Activated T-cell treated with anti-CD3 and anti-CD28 coated beads, Interleukin-2, amount 50 U/mL, for 72 hours (primary cell): ENCODE measurements around the gene PLEKHS1. TPM values are rescaled to one million over a fixed set of nuclear protein-coding genes. Genes with fewer than 3 reads are reported as not detected.
"Not testable (repeated sequence)": the region's sequence is repeated elsewhere in the genome, so short reads cannot be mapped to it uniquely, and the experiment has no call there.

ENCODE experiments used
- ATAC-seq, 2 donors: fragments of 150-1000 bp; cut with Tn5 transposase; replicated peaks in 1 of 2; 2 replicates each; pipeline ENCODE4 v1.10.0; 2021; ENCODE audit warnings: moderate library complexity in 2 of 2, mild to moderate bottlenecking in 1 of 2
- DNase-seq, 2 donors: peaks; one replicate each; pipeline ENCODE4 v3.0.0; 2021 to 2022; ENCODE audit warnings: mixed read lengths in 1 of 2
- H3K27ac Mint-ChIP-seq: one replicate; pipeline ENCODE4 v1.8.0; 2022; ENCODE audit warnings: mild to moderate bottlenecking, moderate library complexity, mixed read lengths
- H3K27me3 Mint-ChIP-seq: one replicate; pipeline ENCODE4 v1.8.0; 2022; ENCODE audit warnings: low read depth, mixed read lengths
- H3K36me3 Mint-ChIP-seq, 2 donors: one replicate each; pipeline ENCODE4 v1.8.0; 2022; ENCODE audit warnings: mixed read lengths in 2 of 2, mild to moderate bottlenecking in 1 of 2; ENCODE audit not compliant: insufficient read depth in 2 of 2
- H3K4me1 Mint-ChIP-seq: one replicate; pipeline ENCODE4 v1.8.0; 2022; ENCODE audit warnings: low read depth, mixed read lengths
- H3K4me3 Mint-ChIP-seq, 2 donors: one replicate each; pipeline ENCODE4 v1.8.0; 2022; ENCODE audit warnings: mild to moderate bottlenecking in 2 of 2, mixed read lengths in 2 of 2, moderate library complexity in 2 of 2
- H3K9me3 Mint-ChIP-seq, 2 donors: one replicate each; pipeline ENCODE4 v1.8.0; 2022; ENCODE audit warnings: mixed read lengths in 2 of 2
- total RNA-seq, 2 donors: library from RNA; stranded (reverse); gene quantifications; one replicate each; pipeline ENCODE4 v1.2.3, GENCODE V29; 2022

The PLEKHS1 gene
- total RNA-seq, 2 donors from 2014 or later: not detected

- ATAC-seq: no peak
- H3K27me3 Mint-ChIP-seq: peaks cover 6% of the 10 kb centered on the region
- H3K4me3 Mint-ChIP-seq: no peak overlapping the region
- DNase-seq: no peak
- H3K4me1 Mint-ChIP-seq: no peaks in the 10 kb centered on the region
- H3K27ac Mint-ChIP-seq: no peak overlapping the region
- H3K9me3 Mint-ChIP-seq: no peaks in the 10 kb centered on the region
- H3K36me3 Mint-ChIP-seq: no peaks in the 10 kb centered on the region
These were observed 29.3 kb downstream of the PLEKHS1 start for GRCh38 chr10:113780681-113781250.

DNA sequence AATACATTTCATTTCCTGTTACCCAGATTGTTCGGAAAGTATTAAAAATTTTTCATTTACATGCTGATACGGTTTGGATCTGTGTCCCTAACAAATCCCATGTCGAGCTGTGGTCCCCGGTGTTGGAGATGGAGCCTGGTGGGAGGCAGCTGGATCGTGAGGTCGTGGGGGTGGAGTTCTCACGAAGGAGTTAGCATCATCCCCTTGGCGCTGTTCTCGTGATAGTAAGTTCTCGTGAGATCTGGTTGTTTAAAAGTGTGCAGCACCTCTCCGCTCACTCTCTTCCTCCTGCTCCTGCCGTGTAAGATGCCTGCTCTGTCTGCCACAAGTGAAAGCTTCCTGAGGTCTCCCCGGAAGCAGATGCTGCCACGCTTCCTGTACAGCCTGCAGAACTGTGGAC, 30.9 kb downstream of the PLEKHS1 start:
- H3K9me3 Mint-ChIP-seq: no peaks in the 10 kb centered on the region
- ATAC-seq (no peak), DNase-seq (no peak)
- no peaks in the 10 kb centered on the region for H3K4me1 Mint-ChIP-seq
- H3K4me3 Mint-ChIP-seq: no peak overlapping the region
- H3K27me3 Mint-ChIP-seq: peaks cover 6% of the 10 kb centered on the region
- no peak overlapping the region for H3K27ac Mint-ChIP-seq
- no peaks in the 10 kb centered on the region for H3K36me3 Mint-ChIP-seq

- ATAC-seq (no peak), DNase-seq (no peak)
- Mint-ChIP-seq H3K4me3 (no peak overlapping the region), H3K27ac (no peak overlapping the region), H3K36me3 (no peaks in the 10 kb centered on the region), H3K4me1 (no peaks in the 10 kb centered on the region), H3K9me3 (no peaks in the 10 kb centered on the region), H3K27me3 (peaks cover 12% of the 10 kb centered on the region)
These were observed 31.7 kb downstream of the PLEKHS1 start for GRCh38 chr10:113782986-113783704.

GRCh38 chr10:113788604-113789083, 37.2 kb downstream of the PLEKHS1 start:
- no peak overlapping the region for H3K4me3 Mint-ChIP-seq
- H3K36me3 Mint-ChIP-seq: no peaks in the 10 kb centered on the region
- no peak for ATAC-seq
- no peaks in the 10 kb centered on the region for H3K4me1 Mint-ChIP-seq
- no peaks in the 10 kb centered on the region for H3K9me3 Mint-ChIP-seq
- DNase-seq: no peak
- peaks cover 7% of the 10 kb centered on the region for H3K27me3 Mint-ChIP-seq
- H3K27ac Mint-ChIP-seq: no peak overlapping the region

DNA sequence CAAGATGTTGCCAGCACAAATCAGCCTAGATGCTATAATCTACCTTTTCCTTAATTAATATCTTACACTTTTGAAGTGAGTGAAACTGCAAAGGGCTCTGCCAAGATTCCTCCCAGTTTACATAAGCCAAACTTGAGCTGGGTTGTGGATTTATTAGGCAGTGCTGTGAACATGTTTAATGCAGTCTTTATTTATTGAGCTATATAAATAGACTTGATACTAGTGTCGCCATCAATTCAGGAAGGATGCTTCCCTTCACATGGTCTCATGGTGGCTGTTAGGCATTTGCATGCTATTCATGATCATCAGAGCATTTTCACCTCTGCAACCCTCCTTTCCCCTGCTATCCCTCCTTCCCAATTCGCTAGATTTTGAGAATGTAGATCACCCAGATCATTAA, 40.2 kb downstream of the PLEKHS1 start:
- H3K27ac Mint-ChIP-seq: no peak overlapping the region
- DNase-seq (no peak), ATAC-seq (no peak)
- H3K9me3 Mint-ChIP-seq: no peaks in the 10 kb centered on the region
- no peaks in the 10 kb centered on the region for H3K4me1 Mint-ChIP-seq
- H3K36me3 Mint-ChIP-seq: no peaks in the 10 kb centered on the region
- H3K4me3 Mint-ChIP-seq: no peak overlapping the region
- peaks cover 24% of the 10 kb centered on the region for H3K27me3 Mint-ChIP-seq

DNA sequence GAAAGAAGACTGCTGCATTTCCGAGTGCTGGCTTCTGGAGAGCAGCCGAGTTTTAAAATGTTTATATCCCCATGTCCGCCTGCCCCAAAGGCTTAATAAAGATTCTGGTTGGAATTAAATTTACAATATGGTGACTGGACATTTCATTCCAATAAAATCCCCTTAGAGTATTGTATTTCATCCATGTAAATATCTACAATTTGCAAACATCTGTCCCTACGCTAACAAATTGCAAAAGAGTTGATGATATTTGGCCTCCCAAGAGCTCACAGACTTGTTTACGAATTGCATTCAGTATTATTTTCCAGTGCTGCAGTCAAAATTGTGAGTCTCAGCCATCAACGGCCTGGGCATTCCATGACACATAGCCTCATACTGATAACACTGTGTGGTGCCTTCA, 50.1 kb downstream of the PLEKHS1 start:
- H3K4me3 Mint-ChIP-seq: no peak overlapping the region
- peaks cover 23% of the 10 kb centered on the region for H3K27me3 Mint-ChIP-seq
- ATAC-seq: no peak
- H3K4me1 Mint-ChIP-seq: no peaks in the 10 kb centered on the region
- no peaks in the 10 kb centered on the region for H3K36me3 Mint-ChIP-seq
- DNase-seq: no peak
- no peaks in the 10 kb centered on the region for H3K9me3 Mint-ChIP-seq
- no peak overlapping the region for H3K27ac Mint-ChIP-seq

GRCh38 chr10:113802997-113803396, 51.5 kb downstream of the PLEKHS1 start:
- H3K27me3 Mint-ChIP-seq: peaks cover 18% of the 10 kb centered on the region
- H3K4me1 Mint-ChIP-seq: no peaks in the 10 kb centered on the region
- H3K4me3 Mint-ChIP-seq: no peak overlapping the region
- DNase-seq: no peak
- no peak for ATAC-seq
- H3K36me3 Mint-ChIP-seq: no peaks in the 10 kb centered on the region
- H3K27ac Mint-ChIP-seq: no peak overlapping the region
- no peaks in the 10 kb centered on the region for H3K9me3 Mint-ChIP-seq

- Mint-ChIP-seq H3K36me3 (no peaks in the 10 kb centered on the region), H3K4me3 (no peak overlapping the region), H3K9me3 (no peaks in the 10 kb centered on the region), H3K4me1 (no peaks in the 10 kb centered on the region), H3K27ac (no peak overlapping the region), H3K27me3 (peaks cover 33% of the 10 kb centered on the region)
- DNase-seq (no peak), ATAC-seq (no peak)
These were observed 55.0 kb downstream of the PLEKHS1 start for GRCh38 chr10:113806503-113806902.

DNA sequence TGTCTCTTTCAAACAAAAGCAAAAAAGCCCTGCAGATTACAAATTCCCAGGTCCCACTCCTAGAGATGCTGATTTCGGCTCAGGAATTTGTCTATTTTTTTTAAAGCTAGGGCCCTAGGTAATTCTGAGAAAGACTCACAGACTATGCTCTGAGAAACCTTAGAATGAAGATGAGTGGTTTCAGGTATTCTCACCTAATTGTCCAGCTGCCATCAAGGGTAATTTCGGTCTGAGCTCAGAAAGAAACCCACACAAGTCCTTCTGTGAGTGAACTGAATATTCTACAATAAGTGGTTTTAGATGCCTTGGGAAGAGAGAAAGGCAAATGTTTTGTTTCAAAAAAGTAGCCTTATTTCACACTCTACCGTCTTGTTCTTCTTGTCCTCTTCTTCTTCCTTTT, 56.7 kb downstream of the PLEKHS1 start:
- Mint-ChIP-seq H3K27ac (no peak overlapping the region), H3K4me1 (no peaks in the 10 kb centered on the region), H3K27me3 (peaks cover 32% of the 10 kb centered on the region), H3K4me3 (no peak overlapping the region), H3K36me3 (no peaks in the 10 kb centered on the region), H3K9me3 (peaks cover 2 to 3% of the 10 kb centered on the region in 2 donors)
- DNase-seq (no peak), ATAC-seq (no peak)

DNA sequence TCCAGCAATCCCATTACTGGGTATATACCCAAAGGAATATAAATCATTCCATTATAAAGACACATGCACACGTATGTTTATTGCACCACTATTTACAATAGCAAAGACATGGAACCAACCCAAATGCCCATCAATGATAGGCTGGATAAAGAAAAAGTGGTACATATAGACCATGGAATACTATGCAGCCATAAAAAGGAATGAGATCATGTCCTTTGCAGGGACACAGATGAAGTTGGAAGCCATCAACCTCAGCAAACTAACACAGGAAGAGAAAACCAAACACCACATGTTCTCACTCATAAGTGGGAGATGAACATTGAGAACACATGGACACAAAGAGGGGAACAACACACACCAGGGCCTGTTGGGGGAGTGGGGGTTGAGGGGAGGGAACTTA, 63.2 kb downstream of the PLEKHS1 start:
- not testable (repeated sequence) for H3K36me3 Mint-ChIP-seq, H3K9me3 Mint-ChIP-seq, DNase-seq, H3K4me1 Mint-ChIP-seq, H3K4me3 Mint-ChIP-seq, H3K27ac Mint-ChIP-seq, ATAC-seq
- peaks cover 30% of the 10 kb centered on the region for H3K27me3 Mint-ChIP-seq

- H3K4me3 Mint-ChIP-seq: no peak overlapping the region
- no peaks in the 10 kb centered on the region for H3K4me1 Mint-ChIP-seq
- peaks cover 6% of the 10 kb centered on the region for H3K27me3 Mint-ChIP-seq
- H3K9me3 Mint-ChIP-seq: no peaks in the 10 kb centered on the region
- H3K27ac Mint-ChIP-seq: no peak overlapping the region
- H3K36me3 Mint-ChIP-seq: no peaks in the 10 kb centered on the region
- DNase-seq (no peak), ATAC-seq (no peak)
These were observed 68.5 kb downstream of the PLEKHS1 start for GRCh38 chr10:113819989-113820388.

- Mint-ChIP-seq H3K4me1 (no peaks in the 10 kb centered on the region), H3K27ac (no peak overlapping the region), H3K27me3 (peaks cover 6% of the 10 kb centered on the region), H3K36me3 (no peaks in the 10 kb centered on the region), H3K4me3 (no peak overlapping the region), H3K9me3 (no peaks in the 10 kb centered on the region)
- DNase-seq (no peak), ATAC-seq (no peak)
These were observed 69.0 kb downstream of the PLEKHS1 start for GRCh38 chr10:113820507-113820906.

GRCh38 chr10:113821306-113821705, 69.8 kb downstream of the PLEKHS1 start:
- not testable (repeated sequence) for H3K9me3 Mint-ChIP-seq, H3K4me1 Mint-ChIP-seq, H3K36me3 Mint-ChIP-seq, H3K27ac Mint-ChIP-seq, H3K27me3 Mint-ChIP-seq, DNase-seq, H3K4me3 Mint-ChIP-seq, ATAC-seq

- Mint-ChIP-seq H3K27me3 (peaks cover 6% of the 10 kb centered on the region), H3K4me1 (no peaks in the 10 kb centered on the region), H3K4me3 (no peak overlapping the region), H3K36me3 (no peaks in the 10 kb centered on the region), H3K27ac (no peak overlapping the region), H3K9me3 (no peaks in the 10 kb centered on the region)
- ATAC-seq: no peak
- DNase-seq: no peak
These were observed 70.7 kb downstream of the PLEKHS1 start for GRCh38 chr10:113822174-113822573.
